WTC11 (cell line): ENCODE measurements around the gene HMCN1.

ENCODE experiments used
- CREB1 ChIP-seq: sonication (generic); formaldehyde crosslinking; IDR thresholded peaks from 2 replicates; pipeline ENCODE4 v1.8.0; 2023; ENCODE audit warnings: mild to moderate bottlenecking, missing genetic modification reagents
- SOX15 ChIP-seq: fragments of 250-450 bp; sonication (Bioruptor Pico); IDR thresholded peaks from 2 replicates; pipeline ENCODE4 v1.9.0; 2021; ENCODE audit warnings: mild to moderate bottlenecking
- USF1 ChIP-seq: sonication (generic); formaldehyde crosslinking; IDR thresholded peaks from 2 replicates; pipeline ENCODE4 v1.8.0; 2022; ENCODE audit warnings: mild to moderate bottlenecking, missing genetic modification reagents
- ZMAT4 ChIP-seq: fragments of 250-450 bp; sonication (Bioruptor Pico); IDR thresholded peaks from 2 replicates; pipeline ENCODE4 v1.9.0; 2021; ENCODE audit warnings: mild to moderate bottlenecking

GRCh38 chr1:186175588-186175987 lies 441.4 kb downstream of the HMCN1 start:
- no peak for TF ChIP-seq ZMAT4 (CRISPR knock-in tag)
- no peak for TF ChIP-seq USF1 (CRISPR knock-in tag)
- no peak for TF ChIP-seq SOX15 (CRISPR knock-in tag)
- TF ChIP-seq CREB1 (CRISPR knock-in tag): no peak
